ENCODE measurements around the gene CDH4.

GRCh38 chr20:61360296-61360695, 108.2 kb downstream of the CDH4 start:
- no peak for TF ChIP-seq CTCF (IDR thresholded peaks at IDR 0.05)
- no peak for TF ChIP-seq EP300 (IDR thresholded peaks at IDR 0.05)

All from upper lobe of left lung (tissue), 4 donors.